HepG2 (cell line): Measurements from ENCODE around the gene LGALS1. TPM values are rescaled to one million over a fixed set of nuclear protein-coding genes. Genes with fewer than 3 reads are reported as not detected.

Source experiments
- AGO1 ChIP-seq: fragments of 200-400 bp; formaldehyde crosslinking; IDR thresholded peaks from 2 replicates; pipeline ENCODE4 v1.6.1; 2017; ENCODE audit warnings: mild to moderate bottlenecking, low read depth, low read length, moderate library complexity; ENCODE audit not compliant: poor library complexity, severe bottlenecking
- CC2D1A ChIP-seq: sonication (generic); formaldehyde crosslinking; IDR thresholded peaks from 2 replicates; pipeline ENCODE4 v1.8.1; 2023; ENCODE audit warnings: mild to moderate bottlenecking, missing genetic modification reagents
- CERS6 ChIP-seq: sonication (generic); formaldehyde crosslinking; IDR thresholded peaks from 2 replicates; pipeline ENCODE4 v1.5.0; 2020; ENCODE audit warnings: missing genetic modification reagents
- CREBL2 ChIP-seq: sonication (generic); formaldehyde crosslinking; IDR thresholded peaks from 2 replicates; pipeline ENCODE4 v1.8.1; 2023; ENCODE audit warnings: missing genetic modification reagents, mild to moderate bottlenecking, borderline replicate concordance
- GLI4 ChIP-seq: sonication (generic); formaldehyde crosslinking; IDR thresholded peaks from 2 replicates; pipeline ENCODE4 v1.5.1; 2020; ENCODE audit warnings: missing genetic modification reagents, mild to moderate bottlenecking, moderate library complexity, borderline replicate concordance
- HNF1B ChIP-seq: sonication (generic); formaldehyde crosslinking; IDR thresholded peaks from 2 replicates; pipeline ENCODE4 v1.5.1; 2020; ENCODE audit warnings: mild to moderate bottlenecking, moderate library complexity, missing genetic modification reagents
- HNRNPK ChIP-seq: fragments of 200-400 bp; formaldehyde crosslinking; IDR thresholded peaks from 2 replicates; pipeline ENCODE4 v1.6.1; 2018; ENCODE audit warnings: low read length, low read depth, moderate library complexity, mild to moderate bottlenecking; ENCODE audit not compliant: poor library complexity, severe bottlenecking
- HNRNPLL ChIP-seq: fragments of 200-400 bp; formaldehyde crosslinking; IDR thresholded peaks from 2 replicates; pipeline ENCODE4 v1.6.1; 2017; ENCODE audit warnings: mild to moderate bottlenecking, low read depth, low read length; ENCODE audit not compliant: poor library complexity, severe bottlenecking
- PCBP2 ChIP-seq: fragments of 200-400 bp; formaldehyde crosslinking; optimal IDR thresholded peaks from 2 replicates; pipeline ENCODE3; 2018; ENCODE audit warnings: low read length, low read depth; ENCODE audit not compliant: poor library complexity, severe bottlenecking
- STAG1 ChIP-seq: sonication (generic); formaldehyde crosslinking; IDR thresholded peaks from 2 replicates; pipeline ENCODE4 v1.4.0; 2020; ENCODE audit warnings: missing genetic modification reagents
- U2AF1 ChIP-seq: fragments of 200-400 bp; formaldehyde crosslinking; optimal IDR thresholded peaks from 2 replicates; pipeline ENCODE3; 2017; ENCODE audit warnings: mild to moderate bottlenecking, low read depth, low read length
- XRCC5 ChIP-seq: fragments of 200-400 bp; formaldehyde crosslinking; optimal IDR thresholded peaks from 2 replicates; pipeline ENCODE3; 2017; ENCODE audit warnings: mild to moderate bottlenecking, low read length
- ZNF256 ChIP-seq: sonication (generic); formaldehyde crosslinking; conservative IDR thresholded peaks from 2 replicates; pipeline ENCODE4 v1.4.0; 2020; ENCODE audit warnings: missing genetic modification reagents
- ZNF558 ChIP-seq: sonication (generic); formaldehyde crosslinking; IDR thresholded peaks from 2 replicates; pipeline ENCODE4 v1.9.0; 2022; ENCODE audit warnings: mild to moderate bottlenecking, missing genetic modification reagents, borderline replicate concordance
- ZNF569 ChIP-seq: sonication (generic); formaldehyde crosslinking; IDR thresholded peaks from 2 replicates; pipeline ENCODE4 v1.5.0; 2020; ENCODE audit warnings: mild to moderate bottlenecking, missing genetic modification reagents, moderate library complexity, borderline replicate concordance
- ZNF609 ChIP-seq: sonication (generic); formaldehyde crosslinking; IDR thresholded peaks from 2 replicates; pipeline ENCODE4 v1.4.0; 2020; ENCODE audit warnings: mild to moderate bottlenecking, missing genetic modification reagents, borderline replicate concordance
- ZNF713 ChIP-seq: sonication (generic); formaldehyde crosslinking; IDR thresholded peaks from 2 replicates; pipeline ENCODE4 v1.4.0; 2020; ENCODE audit warnings: mild to moderate bottlenecking, missing genetic modification reagents
- ZNF770 ChIP-seq: sonication (generic); formaldehyde crosslinking; IDR thresholded peaks from 2 replicates; pipeline ENCODE4 v1.5.0; 2020; ENCODE audit warnings: mild to moderate bottlenecking, missing genetic modification reagents
- polyA plus RNA-seq, 8 experiments: library from polyadenylated mRNA; depleted of rRNA in 3 of 8; stranded (reverse) in 7 of 8; unstranded in 1 of 8; fragments of >200 nt; fragmentation: Illumina TruSeq in 4 of 8; extraction: Trizol in 4 of 8; gene quantifications; 2 replicates each; pipeline versions ENCODE4 v1.2.1 to v1.2.3, GENCODE V29; 2011 to 2016; ENCODE audit warnings: low read depth in 4 of 8, missing spikeins in 1 of 8, mixed read lengths in 1 of 8; ENCODE audit not compliant: insufficient read depth in 1 of 8
- total RNA-seq, 5 experiments: library from RNA; depleted of rRNA; stranded (reverse); fragments of >200 nt; fragmentation: Illumina TruSeq; extraction: Trizol; gene quantifications; 2 replicates each; pipeline ENCODE4 v1.2.3, GENCODE V29; 2016; ENCODE audit warnings: low read depth in 1 of 5

The LGALS1 gene
- total and polyA plus RNA-seq, 2 of the 13 experiments (the other 11 are each of a cell fraction or from before 2014, with no cell fraction given), result 103 to 858 TPM

- no peak for TF ChIP-seq U2AF1
- no peak for TF ChIP-seq HNRNPK
- TF ChIP-seq CC2D1A (CRISPR knock-in tag), result no peak
- TF ChIP-seq ZNF558 (CRISPR knock-in tag), result no peak
- TF ChIP-seq ZNF609, result no peak
- TF ChIP-seq XRCC5, result peak; percentile 15
- TF ChIP-seq ZNF569, result no peak
- no peak for TF ChIP-seq HNRNPLL
- TF ChIP-seq ZNF713 (CRISPR knock-in tag), result no peak
- no peak for TF ChIP-seq STAG1 (CRISPR knock-in tag)
- TF ChIP-seq HNF1B (CRISPR knock-in tag), result no peak
- TF ChIP-seq CERS6, result no peak
- no peak for TF ChIP-seq ZNF256 (CRISPR knock-in tag)
- no peak for TF ChIP-seq ZNF770
- no peak for TF ChIP-seq PCBP2
- no peak for TF ChIP-seq AGO1
- no peak for TF ChIP-seq CREBL2 (CRISPR knock-in tag)
- TF ChIP-seq GLI4 (CRISPR knock-in tag), result no peak
Measured at GRCh38 chr22:37664249-37665101, 11.0 kb upstream of the LGALS1 start (continued).
